HFFc6 (cell line): Measurements from ENCODE around the gene ACSL1. TPM values are rescaled to one million over a fixed set of nuclear protein-coding genes. Genes with fewer than 3 reads are reported as not detected.

Experiments used
- DNase-seq: peaks from one replicate; pipeline ENCODE4 v3.0.0-alpha.2; 2018
- H3K27ac Mint-ChIP-seq: 2 replicates; pipeline ENCODE4 v1.8.0; 2020; ENCODE audit warnings: mild to moderate bottlenecking, mixed read lengths
- H3K27me3 Mint-ChIP-seq: 2 replicates; pipeline ENCODE4 v1.8.0; 2021; ENCODE audit warnings: mild to moderate bottlenecking, moderate library complexity, mixed read lengths; ENCODE audit not compliant: insufficient read depth
- H3K36me3 Mint-ChIP-seq: 2 replicates; pipeline ENCODE4 v1.8.0; 2021; ENCODE audit warnings: low read depth, mixed read lengths
- H3K4me1 Mint-ChIP-seq: 2 replicates; pipeline ENCODE4 v1.8.0; 2020; ENCODE audit warnings: low read depth, mixed read lengths
- H3K4me3 Mint-ChIP-seq: 2 replicates; pipeline ENCODE4 v1.8.0; 2020; ENCODE audit warnings: mild to moderate bottlenecking, moderate library complexity, mixed read lengths
- H3K9me3 Mint-ChIP-seq: 2 replicates; pipeline ENCODE4 v1.8.0; 2020; ENCODE audit warnings: mild to moderate bottlenecking, mixed read lengths
- CTCF ChIP-seq: fragments of 200-600 bp; sonication (generic); IDR thresholded peaks from 2 replicates; pipeline ENCODE4 v1.5.0; 2021; ENCODE audit warnings: antibody characterized with exemption, mild to moderate bottlenecking
- total RNA-seq, 6 experiments: library from RNA; stranded (reverse); fragmentation: NEBNext Ultra II Directional; extraction: Animal tissue kit (Norgen Biotek cat#: 25700); gene quantifications; 2 replicates in 1 of 6; 3 replicates in 5 of 6; pipeline ENCODE4 v1.2.3, GENCODE V29; 2021

The ACSL1 gene
- total RNA-seq, 6 experiments from 2014 or later: 21.7 to 24.0 (median 22.9) TPM

GRCh38 chr4:184861047-184861446 lies 35.3 kb upstream of the ACSL1 start:
- Mint-ChIP-seq H3K27me3 (peaks cover 1% of the 10 kb centered on the region; the same call in 1 of the 2 replicates), H3K27ac (no peak overlapping the region), H3K9me3 (no peaks in the 10 kb centered on the region), H3K36me3 (no peaks in the 10 kb centered on the region), H3K4me1 (no peaks in the 10 kb centered on the region), H3K4me3 (no peak overlapping the region)
- TF ChIP-seq CTCF: no peak
- no peak for DNase-seq

- no peak for TF ChIP-seq CTCF
- peaks cover 1% of the 10 kb centered on the region; the same call in 1 of the 2 replicates for H3K27me3 Mint-ChIP-seq
- no peak for DNase-seq
- H3K9me3 Mint-ChIP-seq: no peaks in the 10 kb centered on the region
- H3K4me3 Mint-ChIP-seq: no peak overlapping the region
- H3K27ac Mint-ChIP-seq: no peak overlapping the region
- no peaks in the 10 kb centered on the region for H3K4me1 Mint-ChIP-seq
- no peaks in the 10 kb centered on the region for H3K36me3 Mint-ChIP-seq
Observed at GRCh38 chr4:184860018-184860779, 34.4 kb upstream of the ACSL1 start.

- Mint-ChIP-seq H3K36me3 (no peaks in the 10 kb centered on the region), H3K4me3 (no peak overlapping the region), H3K27me3 (peaks cover 5% of the 10 kb centered on the region), H3K27ac (no peak overlapping the region), H3K4me1 (no peaks in the 10 kb centered on the region), H3K9me3 (no peaks in the 10 kb centered on the region)
- TF ChIP-seq CTCF: no peak
- DNase-seq: no peak
Observed at GRCh38 chr4:184857441-184858121, 31.8 kb upstream of the ACSL1 start.

GRCh38 chr4:184856277-184856609 lies 30.5 kb upstream of the ACSL1 start:
- TF ChIP-seq CTCF: no peak
- Mint-ChIP-seq H3K4me1 (no peaks in the 10 kb centered on the region), H3K27ac (no peak overlapping the region), H3K27me3 (peaks cover 5% of the 10 kb centered on the region), H3K9me3 (no peaks in the 10 kb centered on the region), H3K4me3 (no peak overlapping the region), H3K36me3 (no peaks in the 10 kb centered on the region)
- DNase-seq: no peak

GRCh38 chr4:184854673-184855072 lies 28.9 kb upstream of the ACSL1 start:
- H3K4me1 Mint-ChIP-seq: no peaks in the 10 kb centered on the region
- no peak for DNase-seq
- no peaks in the 10 kb centered on the region for H3K9me3 Mint-ChIP-seq
- H3K27ac Mint-ChIP-seq: no peak overlapping the region
- H3K36me3 Mint-ChIP-seq: no peaks in the 10 kb centered on the region
- peaks cover 5% of the 10 kb centered on the region for H3K27me3 Mint-ChIP-seq
- no peak for TF ChIP-seq CTCF
- no peak overlapping the region for H3K4me3 Mint-ChIP-seq
